HG03108 (cell line): Measurements from ENCODE around the gene ANKS1A.

Experiments
- ATAC-seq: cut with Tn5 transposase; IDR thresholded peaks from one replicate; pipeline ENCODE4 v1.9.1; 2021; ENCODE audit warnings: moderate library complexity; ENCODE audit not compliant: unreplicated experiment

ANKS1A gene

DNA sequence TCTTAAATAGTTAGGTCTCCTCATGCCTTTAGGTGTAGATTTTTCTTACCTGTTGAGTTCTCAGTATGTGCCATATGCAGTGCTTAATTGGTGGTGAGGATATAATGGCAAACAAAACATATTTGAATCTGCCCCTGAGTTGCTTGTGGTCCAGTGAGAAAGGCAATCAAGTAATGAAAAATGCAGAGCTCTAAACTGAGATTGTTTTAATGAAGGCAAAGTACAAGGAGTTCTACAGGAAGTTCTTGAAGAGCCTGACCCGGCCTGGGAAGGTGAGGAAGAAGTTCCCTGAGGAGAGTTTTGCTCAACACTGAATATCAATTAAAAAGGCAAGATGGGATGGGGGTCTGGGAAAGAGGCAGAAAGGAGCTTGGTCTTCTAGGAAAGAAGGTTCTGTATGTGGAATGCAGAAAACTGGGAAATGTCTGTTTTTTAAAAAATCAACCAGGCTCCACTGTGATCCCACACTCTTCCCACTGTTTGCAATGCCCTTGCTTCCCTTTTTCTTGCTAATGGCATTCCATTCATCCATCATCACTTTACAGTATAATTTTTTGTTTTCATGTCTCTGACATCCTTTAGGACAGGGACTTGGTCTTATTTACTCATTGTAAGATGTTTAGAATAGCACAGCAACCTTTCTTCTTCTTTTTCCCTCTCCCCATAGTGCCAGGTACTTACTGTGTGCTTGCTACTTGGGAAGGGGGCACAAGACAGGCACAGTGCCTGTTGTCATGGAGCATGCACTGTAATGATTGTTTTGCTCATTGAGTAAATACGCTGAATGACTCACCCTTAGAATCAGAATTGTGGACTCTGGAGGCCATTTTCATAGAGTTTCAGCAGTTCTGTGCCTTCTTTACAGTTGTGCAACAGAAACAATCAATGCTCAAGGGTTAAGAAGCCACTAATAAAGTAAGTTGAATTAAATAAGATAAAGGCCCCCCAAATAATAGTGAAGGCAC, 64.3 kb downstream of the ANKS1A start:
- ATAC-seq, result no peak

DNA sequence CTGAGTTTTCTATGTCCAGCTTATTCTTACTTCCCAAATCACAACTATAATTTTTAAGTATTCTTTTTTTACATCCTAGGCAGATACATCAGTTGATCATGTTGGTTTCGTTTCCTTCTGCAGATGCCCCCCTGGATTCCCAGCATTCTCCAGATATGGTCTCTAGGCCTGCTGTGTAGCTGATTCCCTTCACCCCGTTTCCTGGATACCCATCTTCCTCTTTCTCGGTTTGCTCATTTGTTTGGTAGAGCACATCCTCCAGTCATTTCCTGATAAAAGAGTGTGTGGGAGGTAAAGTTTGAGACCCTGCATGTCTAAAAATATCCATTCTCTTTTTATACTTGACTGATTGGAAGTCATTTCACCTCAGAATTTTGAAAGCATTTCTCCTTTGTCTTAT, 66.4 kb downstream of the ANKS1A start:
- ATAC-seq, result no peak

DNA sequence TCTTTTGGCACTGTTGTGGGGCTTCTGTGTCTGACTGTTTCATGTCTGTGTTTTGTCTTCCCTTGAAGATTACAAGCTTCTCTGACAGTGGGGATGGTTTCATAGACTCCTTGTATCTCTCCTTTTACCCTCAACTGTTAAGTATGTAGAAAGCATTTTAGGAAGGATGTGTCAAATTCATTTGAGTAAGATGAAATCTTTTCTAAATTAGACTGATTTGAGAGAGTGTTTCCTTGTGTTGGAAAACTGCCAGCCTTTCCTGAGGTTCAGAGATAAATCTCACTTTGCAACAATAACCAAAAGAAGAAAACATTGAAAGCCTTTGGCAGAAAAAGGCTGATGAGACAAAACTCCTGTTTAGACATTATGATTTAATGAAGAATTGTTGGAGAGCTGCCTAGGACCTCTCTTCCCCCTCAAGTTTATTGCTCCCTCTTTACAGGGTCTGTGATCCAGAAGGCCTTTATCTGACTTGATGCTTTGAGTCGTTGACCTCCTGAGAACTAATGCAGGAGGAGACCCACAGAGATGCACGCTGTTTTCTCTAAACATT, 68.3 kb downstream of the ANKS1A start:
- ATAC-seq, result no peak

DNA sequence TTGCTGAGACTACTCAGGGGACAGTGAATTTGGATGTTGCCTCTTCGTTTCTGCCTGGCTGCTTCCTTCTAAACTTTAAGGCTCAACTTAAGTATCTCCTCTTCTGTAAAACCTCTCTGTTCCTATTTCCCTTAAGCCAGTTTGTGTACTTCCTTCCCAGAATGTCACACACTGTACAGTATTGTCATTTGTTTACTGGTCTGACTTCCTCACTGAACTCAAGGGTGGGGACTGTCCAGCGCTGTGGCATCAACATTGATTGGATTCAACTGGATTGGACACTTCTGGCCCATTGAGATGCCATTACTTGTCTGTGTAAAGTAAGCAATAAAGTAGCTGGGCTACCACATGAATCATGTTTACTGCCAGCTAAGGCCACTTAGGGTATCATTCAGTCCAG, 69.7 kb downstream of the ANKS1A start:
- no peak for ATAC-seq

DNA sequence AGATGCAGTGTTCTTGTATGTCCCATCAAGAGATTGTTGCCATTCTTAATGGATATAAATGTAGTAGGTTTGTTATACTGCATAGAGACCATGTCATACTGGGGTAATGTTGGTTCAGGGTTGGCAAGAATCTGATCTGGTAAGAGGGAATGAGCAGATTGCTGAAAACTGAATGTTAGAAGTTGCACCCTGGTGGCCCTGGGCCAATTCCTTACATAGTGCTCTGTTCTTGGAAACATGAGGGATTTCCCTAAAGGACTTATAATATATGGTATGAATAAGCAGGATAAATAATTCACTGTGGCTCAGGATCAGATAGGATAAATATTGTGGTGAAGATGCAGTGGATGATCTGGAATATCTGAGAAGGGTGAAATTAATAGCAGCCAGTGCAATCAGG, 70.2 kb downstream of the ANKS1A start:
- ATAC-seq, result no peak

DNA sequence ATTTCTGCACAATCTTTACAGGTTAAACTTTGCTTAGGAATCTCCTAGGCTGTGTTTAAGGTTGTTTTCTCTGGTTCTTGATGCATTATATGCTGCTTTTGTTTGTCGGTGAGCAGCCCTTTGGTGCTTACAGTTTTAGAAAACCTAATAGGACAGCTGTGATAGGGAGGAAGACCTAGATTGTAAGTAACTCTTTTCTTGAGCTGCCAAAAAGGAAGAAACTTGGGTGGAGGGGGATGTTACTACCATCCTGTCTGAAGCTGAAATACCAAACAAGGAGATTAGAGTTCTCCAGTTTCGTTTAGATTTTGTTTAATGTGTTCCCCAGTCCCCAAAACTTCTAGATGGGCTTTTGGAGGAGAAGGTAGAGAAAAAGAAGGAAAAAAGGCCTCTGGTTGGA, 72.0 kb downstream of the ANKS1A start:
- no peak for ATAC-seq

DNA sequence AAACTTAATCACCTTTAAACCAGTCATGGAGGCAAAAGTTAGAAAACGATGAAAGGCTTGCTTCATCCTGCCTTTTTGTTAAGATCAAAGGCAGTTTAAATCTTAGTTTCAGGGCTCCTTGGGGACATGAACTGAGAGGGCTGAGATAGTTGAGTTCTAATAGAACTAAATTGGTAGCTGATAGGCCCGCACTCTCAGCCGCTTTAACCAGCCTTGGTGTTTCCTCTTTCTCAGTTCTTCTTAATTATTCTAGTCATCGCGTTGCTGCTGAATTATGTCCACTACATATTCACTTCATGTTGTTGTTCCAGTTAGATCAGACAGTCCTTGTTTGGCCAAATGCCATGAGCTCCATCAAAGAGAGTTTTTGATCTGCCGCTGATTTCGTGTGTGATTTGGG, 72.5 kb downstream of the ANKS1A start:
- no peak for ATAC-seq

DNA sequence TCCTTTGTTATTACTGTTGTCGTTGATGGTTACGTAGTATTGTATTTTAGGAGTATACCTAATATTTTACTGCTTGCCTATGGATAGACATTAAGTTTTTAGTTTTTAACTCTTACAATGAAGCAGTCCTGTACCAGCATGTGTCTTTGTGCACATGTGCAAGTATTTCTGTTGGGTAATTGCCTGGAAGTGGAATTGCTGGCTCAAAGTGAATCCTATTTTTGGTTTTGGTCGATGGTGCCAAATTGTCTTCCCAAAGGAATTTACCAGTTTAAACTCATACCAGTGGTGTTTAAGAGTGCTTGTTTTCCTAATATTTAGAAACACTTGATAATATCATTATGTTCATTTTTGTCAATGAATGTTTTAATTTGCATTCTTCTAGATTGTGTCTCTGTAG, 75.5 kb downstream of the ANKS1A start:
- ATAC-seq, result no peak

DNA sequence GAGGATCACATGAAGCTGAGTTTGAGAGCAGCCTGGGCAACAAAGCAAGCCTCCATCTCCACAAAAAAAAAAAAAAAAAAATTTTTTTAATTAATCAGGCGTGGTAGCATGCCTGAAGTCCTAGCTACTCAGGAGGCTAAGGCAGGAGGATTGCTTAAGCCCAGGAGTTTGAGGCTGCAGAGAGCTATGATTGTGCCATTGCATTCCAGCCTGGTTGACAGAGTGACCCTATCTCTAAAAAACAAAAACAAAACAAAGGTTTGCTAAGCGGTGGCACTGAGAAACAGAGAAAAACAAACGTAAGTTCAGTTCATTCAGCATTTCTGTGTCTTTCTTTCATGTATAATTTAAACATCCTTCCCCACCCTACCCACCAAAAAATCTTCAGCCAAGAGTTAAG, 78.4 kb downstream of the ANKS1A start:
- ATAC-seq, result no peak

DNA sequence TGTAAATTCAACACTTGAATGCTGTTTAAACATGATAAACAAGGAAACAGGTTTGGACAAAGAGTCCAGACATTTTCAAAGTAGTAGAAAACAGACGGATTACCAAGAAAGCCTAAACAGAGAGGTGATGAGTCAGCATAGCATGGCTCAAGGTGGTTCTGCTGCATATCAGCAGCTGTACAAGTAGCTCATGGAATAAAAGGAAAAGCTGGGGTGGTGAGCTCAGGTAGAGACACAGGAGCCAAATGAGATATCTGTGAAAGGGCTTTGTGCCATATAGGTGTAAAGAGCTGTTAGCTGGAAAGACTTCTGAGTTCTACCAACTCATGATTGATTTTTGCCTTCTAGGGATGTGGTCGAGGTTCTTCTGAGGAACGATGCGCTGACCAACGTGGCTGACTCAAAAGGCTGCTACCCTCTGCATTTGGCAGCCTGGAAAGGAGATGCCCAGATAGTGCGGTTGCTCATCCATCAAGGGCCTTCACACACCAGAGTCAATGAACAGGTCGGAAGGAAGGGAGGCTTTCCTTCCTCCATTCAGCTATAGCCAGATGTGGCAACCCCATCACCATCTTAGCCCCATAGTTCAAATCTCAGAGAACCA, 80.7 kb downstream of the ANKS1A start:
- no peak for ATAC-seq

DNA sequence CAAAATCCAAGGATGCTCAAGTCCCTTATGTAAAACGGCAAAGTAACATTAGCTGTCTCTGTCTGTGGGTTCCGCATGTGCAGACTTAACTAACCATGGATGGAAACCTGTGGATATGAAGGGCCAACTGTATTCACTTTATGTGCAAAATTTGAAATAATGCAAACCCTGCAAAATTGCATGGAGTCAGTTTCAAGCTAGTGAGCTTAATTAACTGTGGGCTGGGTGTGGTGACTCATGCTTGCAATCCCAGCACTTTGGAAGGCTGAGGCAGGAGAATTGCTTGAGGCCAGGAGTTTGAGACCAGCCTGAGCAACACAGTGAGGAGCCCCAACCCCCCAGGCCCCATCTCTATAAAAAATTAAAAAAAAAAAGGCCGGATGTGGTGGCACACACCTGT, 81.4 kb downstream of the ANKS1A start:
- no peak for ATAC-seq

DNA sequence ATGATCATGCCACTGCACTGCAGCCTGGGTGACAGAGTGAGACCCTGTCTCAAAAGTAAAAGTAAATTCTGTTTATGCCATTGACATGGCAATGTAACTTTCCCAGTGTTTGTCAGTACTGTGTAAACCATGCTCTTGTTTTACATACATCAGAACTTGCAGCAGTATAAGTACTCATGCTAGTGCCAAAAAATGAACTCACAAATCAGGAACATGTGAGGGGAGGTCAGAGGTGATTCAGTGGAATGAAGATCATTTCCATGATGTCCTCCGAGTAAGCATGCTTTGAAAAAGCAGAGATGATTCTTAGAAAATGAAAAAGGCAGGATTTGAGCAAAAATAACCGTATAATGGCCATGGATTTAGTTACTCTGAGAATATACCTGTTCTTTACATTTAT, 81.9 kb downstream of the ANKS1A start:
- ATAC-seq, result no peak

DNA sequence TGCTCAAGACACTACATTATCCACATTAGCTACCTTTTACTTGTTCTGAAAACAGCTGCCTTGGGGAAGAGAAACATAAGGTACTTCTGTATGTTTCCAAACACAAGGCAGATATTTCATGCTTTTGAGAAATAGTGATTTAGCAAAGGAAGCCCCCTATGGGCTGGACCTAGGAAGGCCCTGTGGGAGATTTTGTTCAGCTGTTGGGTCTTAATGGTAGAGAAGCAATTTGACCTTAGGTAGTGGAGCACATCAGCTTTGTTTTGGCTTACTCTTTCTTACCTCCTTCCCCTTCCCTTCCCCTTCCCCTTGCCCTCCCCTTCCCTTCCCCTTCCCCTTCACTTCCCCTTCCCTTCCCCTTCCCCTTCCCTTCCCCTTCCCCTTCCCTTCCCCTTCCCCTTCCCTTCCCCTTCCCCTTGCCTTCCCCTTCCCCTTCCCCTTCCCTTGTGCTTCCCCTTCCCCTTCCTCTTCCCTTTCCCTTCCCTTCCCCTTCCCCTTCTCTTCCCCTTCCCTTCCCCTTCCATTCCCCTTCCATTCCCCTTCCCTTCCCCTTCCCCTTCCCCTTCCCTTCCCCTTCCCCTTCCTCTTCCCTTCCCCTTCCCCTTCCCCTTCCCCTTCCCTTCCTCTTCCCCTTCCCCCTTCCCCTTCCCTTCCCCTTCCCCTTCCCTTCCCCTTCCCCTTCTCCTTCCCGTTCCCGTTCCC, 84.6 kb downstream of the ANKS1A start:
- ATAC-seq, result no peak

DNA sequence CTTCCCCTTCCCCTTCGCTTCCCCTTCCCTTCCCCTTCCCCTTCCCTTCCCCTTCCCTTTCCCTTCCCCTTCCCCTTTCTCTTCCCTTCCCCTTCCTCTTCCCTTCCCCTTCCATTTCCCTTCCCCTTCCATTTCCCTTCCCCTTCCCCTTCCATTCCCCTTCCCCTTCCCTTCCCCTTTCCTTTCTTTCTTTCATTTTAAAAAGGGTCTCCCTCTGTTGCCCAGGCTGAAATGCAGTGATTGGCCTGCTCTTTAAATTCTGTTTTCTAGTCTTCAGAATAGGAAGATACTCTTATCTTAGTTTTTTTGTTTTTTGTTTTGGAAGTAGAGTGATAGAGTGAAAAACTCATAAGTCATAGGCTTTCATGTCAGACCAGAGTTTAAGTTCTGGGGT, 85.2 kb downstream of the ANKS1A start:
- ATAC-seq, result no peak

DNA sequence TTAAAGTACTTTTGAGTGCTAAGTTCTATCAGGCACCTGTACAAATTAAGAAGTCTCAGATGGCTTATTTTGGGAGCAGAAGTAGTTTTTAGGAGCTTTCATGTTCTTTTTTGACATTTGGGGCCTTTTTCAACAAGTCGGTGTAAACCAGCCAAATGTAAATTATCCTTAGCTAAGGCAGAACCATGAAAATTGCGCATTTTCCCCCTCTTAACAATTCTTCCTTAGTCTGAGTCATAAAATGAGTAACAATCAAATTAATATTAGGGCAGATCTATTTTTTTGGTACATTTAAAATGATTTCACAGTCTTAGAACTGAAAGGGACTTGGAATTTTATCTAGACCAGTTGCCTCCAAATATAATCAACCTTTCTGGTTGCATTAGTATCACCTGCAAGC, 87.2 kb downstream of the ANKS1A start:
- no peak for ATAC-seq

DNA sequence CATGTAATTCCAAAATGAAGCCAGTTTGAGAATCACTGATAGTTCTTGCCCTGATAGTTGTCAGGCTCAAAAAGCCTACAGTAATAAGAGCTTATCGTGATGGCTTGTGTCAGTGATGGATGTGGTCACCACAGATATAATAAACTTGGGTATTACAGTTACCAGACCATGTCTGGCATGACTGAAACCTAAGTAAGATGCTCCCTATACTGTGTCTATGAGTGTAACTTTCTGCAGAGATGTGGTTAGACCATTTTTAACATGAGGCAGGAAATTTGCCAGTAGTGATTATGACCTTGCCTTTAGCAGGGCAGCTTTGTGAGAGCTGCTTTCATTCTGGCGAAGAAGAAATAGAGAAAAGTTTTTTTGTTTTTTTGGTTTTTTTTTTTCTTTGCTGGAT, 90.2 kb downstream of the ANKS1A start:
- no peak for ATAC-seq

DNA sequence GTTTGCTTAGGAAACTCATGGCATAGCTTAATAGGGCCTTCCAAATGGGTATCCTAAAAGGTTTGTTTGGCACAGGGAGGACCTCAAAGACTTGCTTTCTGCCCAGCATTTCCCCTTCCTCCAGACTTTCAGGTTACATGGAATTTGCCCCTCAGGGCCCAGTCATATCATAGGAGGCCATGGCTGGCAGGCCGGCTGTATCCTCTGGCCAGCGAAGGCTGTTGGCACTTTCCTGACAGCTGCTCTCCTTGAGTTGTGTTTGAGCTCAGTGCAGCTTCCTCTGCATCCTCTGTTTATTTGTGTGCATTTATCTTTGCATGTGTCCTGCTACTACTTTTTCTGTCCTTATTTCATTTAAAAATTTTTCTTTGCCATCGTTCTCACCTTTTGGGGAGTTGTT, 90.9 kb downstream of the ANKS1A start:
- no peak for ATAC-seq

DNA sequence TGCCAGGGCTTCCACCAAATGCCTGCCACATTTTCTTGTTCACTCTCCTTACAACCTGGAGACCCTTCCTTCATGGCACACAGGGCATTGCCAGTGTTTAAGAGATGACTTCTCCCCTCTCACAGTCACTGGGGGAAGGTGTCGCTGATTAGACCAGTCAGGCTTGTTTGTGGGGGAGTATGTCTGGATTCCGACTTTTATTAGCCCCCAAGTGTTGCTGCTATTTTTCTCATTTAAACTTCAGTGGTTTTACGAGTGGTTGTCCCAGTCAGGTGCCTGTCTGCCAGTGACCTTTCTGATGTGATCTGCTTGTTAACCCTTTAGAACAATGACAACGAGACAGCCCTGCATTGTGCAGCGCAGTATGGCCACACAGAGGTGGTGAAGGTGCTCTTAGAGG, 92.3 kb downstream of the ANKS1A start:
- ATAC-seq, result no peak

DNA sequence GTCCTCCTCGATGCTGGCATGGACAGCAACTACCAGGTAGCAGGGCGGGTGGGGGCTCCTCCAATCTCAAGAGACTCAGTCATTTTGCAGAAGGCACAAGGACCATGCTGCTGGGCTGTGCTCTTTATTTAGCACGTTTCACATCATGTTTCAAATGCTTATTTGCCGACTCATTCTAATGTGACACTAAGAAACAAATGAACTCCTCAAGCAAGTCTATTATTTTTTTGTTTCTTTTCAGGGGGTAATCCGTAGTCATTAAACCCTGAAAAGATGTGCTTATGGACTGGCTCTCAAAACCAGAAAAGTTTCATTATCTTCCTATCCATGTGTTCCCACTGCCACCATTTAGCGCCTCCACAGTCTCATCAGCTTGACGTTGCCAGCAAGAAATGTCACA, 92.9 kb downstream of the ANKS1A start:
- no peak for ATAC-seq

DNA sequence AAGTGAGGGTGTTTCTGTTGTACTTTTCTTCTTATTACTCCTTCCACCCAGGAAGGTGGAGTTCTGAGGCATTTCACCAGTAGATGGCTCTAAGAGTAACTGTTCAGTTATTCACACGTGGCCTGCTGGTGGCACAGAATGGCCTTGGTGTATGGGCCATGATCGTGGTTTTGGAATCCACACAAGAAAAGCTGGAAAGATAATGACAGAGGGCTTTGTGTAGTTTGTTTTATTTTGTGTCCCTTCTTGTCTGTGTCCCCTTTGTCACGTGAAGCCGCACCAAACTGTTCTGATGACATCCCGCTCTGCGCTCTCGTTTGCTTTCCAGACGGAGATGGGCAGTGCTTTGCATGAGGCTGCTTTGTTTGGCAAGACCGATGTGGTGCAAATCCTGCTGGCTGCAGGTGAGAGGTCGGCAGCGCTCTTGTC, 93.4 kb downstream of the ANKS1A start:
- ATAC-seq, result no peak

DNA sequence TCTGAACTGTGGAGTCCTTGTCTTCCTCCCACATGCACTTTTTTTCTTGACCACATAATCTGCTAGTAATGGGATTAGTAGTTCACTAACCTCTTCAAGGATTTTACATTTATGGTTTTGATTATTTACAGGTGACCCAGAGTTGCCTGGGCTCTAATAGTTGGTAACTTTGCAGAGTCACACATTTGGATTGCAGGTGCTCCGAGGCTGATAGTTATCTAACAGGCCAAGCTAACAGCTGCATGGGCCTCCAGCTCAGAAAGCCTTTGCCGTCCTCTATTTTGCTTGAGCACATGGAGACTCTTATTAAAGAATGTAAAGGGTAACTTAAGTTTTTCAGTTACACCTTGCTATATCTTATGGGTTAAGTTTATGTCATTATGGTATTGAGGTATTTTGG, 95.4 kb downstream of the ANKS1A start:
- no peak for ATAC-seq

DNA sequence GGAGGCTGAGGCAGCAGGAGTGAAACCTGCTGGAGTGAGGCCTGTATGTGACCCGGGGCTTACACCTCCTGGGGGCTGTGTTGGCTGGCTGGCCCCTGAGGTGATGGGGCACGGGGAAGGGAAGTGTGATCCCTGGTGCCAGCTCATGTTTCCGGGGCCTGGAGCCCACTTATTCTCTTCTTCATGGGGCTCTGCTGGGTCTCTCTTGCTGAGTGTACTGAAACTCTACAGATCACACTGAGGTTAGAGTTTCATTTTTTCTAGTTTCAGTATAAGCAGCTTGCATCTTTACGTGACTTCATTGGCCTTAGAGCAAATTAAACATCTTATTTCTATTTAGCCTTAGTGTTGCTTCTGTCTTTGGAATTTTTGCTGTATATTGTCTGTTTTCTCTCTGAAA, 96.2 kb downstream of the ANKS1A start:
- no peak for ATAC-seq
